Testis (tissue), 3 donors: ENCODE measurements around the gene SVBP. TPM values are rescaled to one million over a fixed set of nuclear protein-coding genes. Genes with fewer than 3 reads are reported as not detected.

ENCODE experiments used
- DNase-seq: peaks from one replicate; pipeline ENCODE4 v3.0.0-alpha.2; 2019
- H3K27ac ChIP-seq, 2 donors: fragments of 200-600 bp; sonication (generic); one replicate each; pipeline ENCODE4 v1.5.1; 2019
- H3K27me3 ChIP-seq: fragments of 200-600 bp; sonication (generic); one replicate; pipeline ENCODE4 v1.5.1; 2019
- H3K36me3 ChIP-seq: fragments of 200-600 bp; sonication (generic); one replicate; pipeline ENCODE4 v1.5.1; 2017; ENCODE audit warnings: low read depth; ENCODE audit errors: missing control alignments
- H3K4me1 ChIP-seq: fragments of 200-600 bp; sonication (generic); one replicate; pipeline ENCODE4 v1.5.1; 2019
- H3K4me3 ChIP-seq, 2 donors: fragments of 200-600 bp; sonication (generic); one replicate each; pipeline ENCODE4 v1.5.1; 2017 to 2019
- H3K9me3 ChIP-seq: fragments of 200-600 bp; sonication (generic); one replicate; pipeline ENCODE4 v1.5.1; 2017
- POLR2A ChIP-seq: fragments of 450-650 bp; IDR thresholded peaks from one replicate; pipeline ENCODE4 v1.6.1; 2017; ENCODE audit warnings: antibody characterized with exemption, mild to moderate bottlenecking, moderate library complexity
- WGBS, 2 donors: methylation state at CpG; one replicate each; pipeline ENCODE4 v1.1.5; 2018; 5-methylcytosine and 5-hydroxymethylcytosine counted together
- intact Hi-C: fragments of 100-400 bp; cut with DNase I; formaldehyde crosslinking; loops from one replicate; pipeline ENCODE4 v1.15.1; 2023; ENCODE audit warnings: low total_unique reads
- polyA plus RNA-seq: library from polyadenylated mRNA; stranded (reverse); fragments of 350-450 nt; fragmentation: Illumina TruSeq; extraction: RNeasy Lipid Tissue Mini Kit (QIAGEN cat#74804); gene quantifications from one replicate; pipeline ENCODE4 v1.2.3, GENCODE V29; 2014; ENCODE audit warnings: low read depth, low replicate concordance; ENCODE audit not compliant: insufficient read depth
- total RNA-seq, 2 donors: library from RNA; depleted of rRNA; stranded (reverse); fragments of >200 nt; gene quantifications; one replicate each; pipeline ENCODE4 v1.2.3, GENCODE V29; 2016
- TF ChIP-seq, protein P1 (sequence below), 3 experiments: fragments of 450-650 bp in 2 of 3; fragments of 200-600 bp in 1 of 3; sonication (generic) in 1 of 3; IDR thresholded peaks; one replicate each; pipeline ENCODE4 v1.5.1; 2016 to 2019; ENCODE audit warnings: antibody characterized with exemption in 3 of 3, mild to moderate bottlenecking in 2 of 3, moderate library complexity in 1 of 3

Gene SVBP
- total and polyA plus RNA-seq, 3 donors from 2014 or later = 36.2 to 86.0 (median 47.9) TPM

DNA sequence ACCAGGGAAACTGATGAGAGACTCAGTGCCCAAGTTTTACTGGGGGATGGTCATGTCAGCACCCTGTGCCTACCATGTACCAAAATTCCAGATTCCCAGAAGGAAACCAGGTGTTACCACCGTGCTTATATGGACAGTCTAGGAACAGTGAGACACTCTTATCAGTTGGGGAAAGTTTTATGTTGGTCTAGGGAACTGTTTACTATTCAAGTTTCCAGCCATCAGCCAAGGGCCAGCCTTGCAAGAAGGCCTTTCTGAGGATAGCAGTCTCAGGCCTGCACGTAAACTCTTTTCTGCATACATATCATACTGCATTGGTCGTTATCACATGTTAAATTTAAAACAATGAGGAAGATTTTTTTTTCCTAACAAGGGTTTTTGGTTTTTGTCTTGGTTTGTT is 19.8 kb downstream of the SVBP start:
- TF ChIP-seq, protein P1, sequence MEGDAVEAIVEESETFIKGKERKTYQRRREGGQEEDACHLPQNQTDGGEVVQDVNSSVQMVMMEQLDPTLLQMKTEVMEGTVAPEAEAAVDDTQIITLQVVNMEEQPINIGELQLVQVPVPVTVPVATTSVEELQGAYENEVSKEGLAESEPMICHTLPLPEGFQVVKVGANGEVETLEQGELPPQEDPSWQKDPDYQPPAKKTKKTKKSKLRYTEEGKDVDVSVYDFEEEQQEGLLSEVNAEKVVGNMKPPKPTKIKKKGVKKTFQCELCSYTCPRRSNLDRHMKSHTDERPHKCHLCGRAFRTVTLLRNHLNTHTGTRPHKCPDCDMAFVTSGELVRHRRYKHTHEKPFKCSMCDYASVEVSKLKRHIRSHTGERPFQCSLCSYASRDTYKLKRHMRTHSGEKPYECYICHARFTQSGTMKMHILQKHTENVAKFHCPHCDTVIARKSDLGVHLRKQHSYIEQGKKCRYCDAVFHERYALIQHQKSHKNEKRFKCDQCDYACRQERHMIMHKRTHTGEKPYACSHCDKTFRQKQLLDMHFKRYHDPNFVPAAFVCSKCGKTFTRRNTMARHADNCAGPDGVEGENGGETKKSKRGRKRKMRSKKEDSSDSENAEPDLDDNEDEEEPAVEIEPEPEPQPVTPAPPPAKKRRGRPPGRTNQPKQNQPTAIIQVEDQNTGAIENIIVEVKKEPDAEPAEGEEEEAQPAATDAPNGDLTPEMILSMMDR (IDR thresholded peaks at IDR 0.05) = no peak
- TF ChIP-seq POLR2A = no peak
- Histone ChIP-seq H3K27ac (no peak overlapping the region), H3K36me3 (no peaks in the 10 kb centered on the region), H3K4me3 (no peak overlapping the region), H3K9me3 (no peaks in the 10 kb centered on the region), H3K4me1 (peaks cover 5% of the 10 kb centered on the region), H3K27me3 (no peaks in the 10 kb centered on the region)
- intact Hi-C loops = no loop called here
- 83 to 87% methylated on average over 3 of the region's 3 CpGs for WGBS, 2 donors
- DNase-seq = no peak

DNA sequence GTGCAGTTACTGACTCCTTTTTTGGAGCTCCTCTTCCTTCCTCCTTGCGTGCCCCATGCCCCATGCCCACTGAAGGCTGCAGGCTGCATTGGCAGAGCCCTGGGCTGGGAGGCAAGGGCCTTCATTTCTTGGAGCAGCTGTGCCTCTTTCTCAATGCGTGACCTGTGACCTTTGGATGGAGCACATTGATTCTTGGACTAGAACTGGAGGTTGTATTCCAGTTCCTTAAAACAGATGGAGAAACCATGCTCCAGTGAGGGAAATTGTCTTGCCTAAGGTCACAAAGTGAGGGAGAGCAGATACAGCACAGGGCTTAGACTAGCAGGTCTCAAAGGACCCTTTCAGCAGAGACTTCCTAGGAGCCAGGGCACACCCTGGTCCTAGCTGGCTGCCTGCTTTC is 23.4 kb downstream of the SVBP start:
- WGBS, 2 donors = 84 to 90% methylated on average over 2 of the region's 2 CpGs
- Histone ChIP-seq H3K36me3 (no peaks in the 10 kb centered on the region), H3K9me3 (no peaks in the 10 kb centered on the region), H3K27ac (no peak overlapping the region), H3K4me3 (no peak overlapping the region), H3K4me1 (no peaks in the 10 kb centered on the region), H3K27me3 (no peaks in the 10 kb centered on the region)
- intact Hi-C loops = no loop called here
- DNase-seq = no peak
- no peak for TF ChIP-seq POLR2A
- TF ChIP-seq, protein P1 (IDR thresholded peaks at IDR 0.05) = no peak

DNA sequence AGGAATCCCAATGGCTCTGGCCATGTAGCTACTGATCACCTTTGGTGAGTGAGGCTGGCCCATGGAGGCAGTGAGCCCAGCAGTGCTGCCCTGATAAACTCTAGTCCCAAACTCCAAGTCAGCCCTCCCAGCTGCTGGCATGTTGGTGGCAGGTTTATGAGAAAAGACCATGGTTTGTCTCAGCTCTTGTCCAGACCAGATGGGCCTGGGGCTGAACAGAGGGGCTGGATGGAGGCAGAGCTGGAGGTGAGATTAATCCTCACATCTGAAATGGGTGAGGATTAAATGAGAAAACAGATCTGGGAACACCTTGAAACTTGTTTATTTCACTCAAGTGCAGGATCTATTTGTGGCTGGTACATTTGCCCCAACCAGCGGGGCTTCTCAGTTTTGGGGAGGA is 29.2 kb downstream of the SVBP start:
- Histone ChIP-seq H3K36me3 (no peaks in the 10 kb centered on the region), H3K27ac (no peak overlapping the region), H3K27me3 (no peaks in the 10 kb centered on the region), H3K9me3 (no peaks in the 10 kb centered on the region), H3K4me3 (no peak overlapping the region), H3K4me1 (peaks cover 8% of the 10 kb centered on the region)
- DNase-seq = no peak
- 92 to 95% methylated on average over 1 of the region's 1 CpG for whole genome bisulfite sequencing, 2 donors
- intact Hi-C loops = no loop called here
- no peak for TF ChIP-seq POLR2A
- TF ChIP-seq, protein P1 (IDR thresholded peaks at IDR 0.05) = no peak

DNA sequence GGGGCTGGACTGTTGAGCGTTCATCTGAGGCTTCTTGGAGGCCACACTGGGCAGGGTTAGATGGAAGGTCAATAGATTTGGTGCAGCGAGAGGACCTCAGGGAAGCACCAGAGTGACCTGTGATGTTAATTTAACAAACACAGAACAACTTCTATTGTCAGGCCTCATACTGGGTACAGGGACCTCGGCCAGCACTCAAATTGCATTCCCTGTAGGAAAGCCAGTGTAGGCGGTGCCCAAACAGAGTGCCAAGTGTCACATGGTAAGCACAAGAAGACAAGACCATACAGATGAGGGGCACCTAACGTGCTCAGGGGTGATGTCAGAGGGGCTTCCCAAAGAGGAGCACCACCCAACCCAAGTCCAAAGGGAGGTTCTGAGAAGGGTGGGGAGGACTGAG is 31.1 kb downstream of the SVBP start:
- H3K36me3 ChIP-seq = no peaks in the 10 kb centered on the region
- H3K27ac ChIP-seq = no peak overlapping the region
- 82 to 92% methylated on average over 5 of the region's 5 CpGs for WGBS, 2 donors
- TF ChIP-seq, protein P1 (IDR thresholded peaks at IDR 0.05) = no peak
- no peak for TF ChIP-seq POLR2A
- H3K9me3 ChIP-seq = no peaks in the 10 kb centered on the region
- H3K4me1 ChIP-seq = peaks cover 8% of the 10 kb centered on the region
- no peak for DNase-seq
- H3K27me3 ChIP-seq = no peaks in the 10 kb centered on the region
- intact Hi-C loops = no loop called here
- no peak overlapping the region for H3K4me3 ChIP-seq

DNA sequence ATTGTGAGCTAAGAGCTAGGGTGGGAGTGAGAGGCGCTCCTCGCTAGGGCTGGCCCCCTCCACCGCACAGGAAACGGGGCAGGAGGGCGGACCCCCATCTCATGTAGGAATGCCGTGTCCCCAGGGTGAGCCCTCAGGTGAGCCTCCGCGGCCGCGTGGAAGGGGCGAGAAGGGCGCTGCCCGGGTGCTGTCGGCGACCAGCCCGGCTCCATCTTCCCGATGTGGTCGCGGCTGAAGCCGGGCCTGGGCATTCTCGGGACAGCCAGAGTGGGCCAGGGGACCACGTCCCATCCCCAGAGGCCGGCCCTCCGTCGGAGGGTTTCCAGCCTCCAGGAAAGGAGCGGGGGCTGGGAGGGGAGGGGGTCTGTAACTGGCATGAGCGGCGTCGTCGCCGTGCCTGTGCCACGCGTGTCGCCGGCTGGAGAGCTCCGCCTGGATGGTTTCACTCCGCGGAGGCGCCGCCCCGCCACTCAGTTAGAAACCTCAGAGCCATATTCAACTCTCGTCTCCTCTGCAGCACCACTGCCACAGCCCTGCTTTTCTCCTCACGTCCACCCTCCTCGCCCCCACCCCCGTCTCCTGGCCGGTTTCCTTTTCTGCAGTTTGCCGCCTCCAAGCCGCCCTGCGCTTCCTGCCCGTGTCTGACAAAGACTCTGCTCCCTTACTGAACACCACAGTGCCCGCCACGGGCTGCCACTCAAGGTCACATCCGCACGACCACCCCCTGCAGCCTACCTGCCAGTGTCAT is 32.1 kb downstream of the SVBP start, which contains the start of gene TMEM269:
TSS of gene TMEM269 (plus strand) at position 46 of the 748 bp plus-strand sequence. CDS start 4,903 bp downstream, outside the sequence.
- TF ChIP-seq, protein P1 (IDR thresholded peaks at IDR 0.05) = no peak
- no peak for TF ChIP-seq POLR2A
- H3K4me1 ChIP-seq = peaks cover 8% of the 10 kb centered on the region
- H3K4me3 ChIP-seq = peak within 1 kb of the TSS; percentile 44 to 54
- WGBS, 2 donors = 6 to 13% methylated on average over 24 to 51 of the region's 54 CpGs
- no peaks in the 10 kb centered on the region for H3K27me3 ChIP-seq
- no peak for DNase-seq
- intact Hi-C loops = no loop called here
- no peaks in the 10 kb centered on the region for H3K9me3 ChIP-seq
- H3K36me3 ChIP-seq = no peaks in the 10 kb centered on the region
- no peak within 1 kb of the TSS for H3K27ac ChIP-seq
